ENCODE measurements around the gene TMEM11.
"Not testable (repeated sequence)": the region's sequence is repeated elsewhere in the genome, so short reads cannot be mapped to it uniquely, and the experiment has no call there.

Gene TMEM11

GRCh38 chr17:21210411-21211076 is 3.4 kb downstream of the TMEM11 start:
- no peak for DNase-seq (ENCODE audit: low read depth)

GRCh38 chr17:21209511-21210175 is 4.3 kb downstream of the TMEM11 start:
- DNase-seq (ENCODE audit: low read depth): no peak

GRCh38 chr17:21208352-21208751 is 5.6 kb downstream of the TMEM11 start:
- no peak for DNase-seq (ENCODE audit: low read depth)

- DNase-seq (ENCODE audit: low read depth): no peak
Observed at GRCh38 chr17:21204935-21205334, 9.0 kb downstream of the TMEM11 start.

GRCh38 chr17:21202512-21202911 is 11.4 kb downstream of the TMEM11 start:
- DNase-seq (ENCODE audit: low read depth): no peak

GRCh38 chr17:21201874-21202273 is 12.1 kb downstream of the TMEM11 start:
- DNase-seq (ENCODE audit: low read depth): no peak

- DNase-seq (ENCODE audit: low read depth): no peak
Observed at GRCh38 chr17:21201298-21201595, 12.7 kb downstream of the TMEM11 start.

- no peak for DNase-seq (ENCODE audit: low read depth)
Observed at GRCh38 chr17:21200590-21201297, 13.2 kb downstream of the TMEM11 start.

- no peak for DNase-seq (ENCODE audit: low read depth)
Observed at GRCh38 chr17:21199856-21200255, 14.1 kb downstream of the TMEM11 start.

GRCh38 chr17:21199311-21199710 is 14.7 kb downstream of the TMEM11 start:
- no peak for DNase-seq (ENCODE audit: low read depth)

- DNase-seq (ENCODE audit: low read depth): no peak
Observed at GRCh38 chr17:21198411-21198810, 15.6 kb downstream of the TMEM11 start.

- no peak for DNase-seq (ENCODE audit: low read depth)
Observed at GRCh38 chr17:21196126-21196525, 17.8 kb downstream of the TMEM11 start.

GRCh38 chr17:21194703-21195102 is 19.3 kb downstream of the TMEM11 start:
- no peak for DNase-seq (ENCODE audit: low read depth)

- DNase-seq (ENCODE audit: low read depth): no peak
Observed at GRCh38 chr17:21194226-21194625, 19.7 kb downstream of the TMEM11 start.

GRCh38 chr17:21193031-21193430 is 20.9 kb downstream of the TMEM11 start:
- DNase-seq (ENCODE audit: low read depth): no peak

- not testable (repeated sequence) for DNase-seq (ENCODE audit: low read depth)
Observed at GRCh38 chr17:21192414-21192813, 21.5 kb downstream of the TMEM11 start.

- DNase-seq (ENCODE audit: low read depth): no peak
Observed at GRCh38 chr17:21191698-21192097, 22.3 kb downstream of the TMEM11 start.

- no peak for DNase-seq (ENCODE audit: low read depth)
Observed at GRCh38 chr17:21190078-21190477, 23.9 kb downstream of the TMEM11 start.

GRCh38 chr17:21189361-21189760 is 24.6 kb downstream of the TMEM11 start:
- no peak for DNase-seq (ENCODE audit: low read depth)

GRCh38 chr17:21186399-21187187 is 27.4 kb downstream of the TMEM11 start:
- DNase-seq (ENCODE audit: low read depth): no peak

- DNase-seq (ENCODE audit: low read depth): no peak
Observed at GRCh38 chr17:21185061-21185460, 28.9 kb downstream of the TMEM11 start.

- DNase-seq (ENCODE audit: low read depth): no peak
Observed at GRCh38 chr17:21184570-21184969, 29.4 kb downstream of the TMEM11 start.

GRCh38 chr17:21183468-21183867 is 30.5 kb downstream of the TMEM11 start:
- DNase-seq (ENCODE audit: low read depth): no peak
